ENCODE results near the gene UBE2U. TPM values are rescaled to one million over a fixed set of nuclear protein-coding genes. Genes with fewer than 3 reads are reported as not detected.

UBE2U gene
- total and polyA plus RNA-seq, 10 of the 15 experiments (the other 5 are each of a cell fraction or from before 2014, with no cell fraction given): not detected

DNA sequence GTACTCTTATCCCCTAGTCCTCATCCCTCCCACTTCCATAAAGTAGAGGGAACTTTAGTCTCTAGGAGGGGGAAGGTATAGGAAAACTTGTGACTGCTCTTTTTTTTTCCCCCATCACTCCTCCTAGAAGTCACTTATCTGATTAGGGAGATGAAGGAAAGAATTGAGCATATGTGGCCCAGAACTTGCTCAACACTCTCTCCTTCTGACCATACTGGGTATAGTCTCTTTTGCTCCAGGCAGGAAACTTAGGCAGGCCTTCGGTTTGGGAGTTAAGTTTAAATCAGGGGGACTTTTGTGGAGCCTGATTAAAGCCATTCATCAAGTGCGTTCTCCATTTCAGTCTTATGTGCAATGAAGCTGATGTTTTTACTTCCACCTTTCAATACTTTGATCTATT, 5.8 kb downstream of the UBE2U start (continued):
- no peak for TF ChIP-seq FOS (IDR thresholded peaks at IDR 0.05; ENCODE audit: borderline replicate concordance, extremely low read depth, insufficient read length)
- no peak for TF ChIP-seq NR2F1 (conservative IDR thresholded peaks at IDR 0.05)
- TF ChIP-seq, protein P1, sequence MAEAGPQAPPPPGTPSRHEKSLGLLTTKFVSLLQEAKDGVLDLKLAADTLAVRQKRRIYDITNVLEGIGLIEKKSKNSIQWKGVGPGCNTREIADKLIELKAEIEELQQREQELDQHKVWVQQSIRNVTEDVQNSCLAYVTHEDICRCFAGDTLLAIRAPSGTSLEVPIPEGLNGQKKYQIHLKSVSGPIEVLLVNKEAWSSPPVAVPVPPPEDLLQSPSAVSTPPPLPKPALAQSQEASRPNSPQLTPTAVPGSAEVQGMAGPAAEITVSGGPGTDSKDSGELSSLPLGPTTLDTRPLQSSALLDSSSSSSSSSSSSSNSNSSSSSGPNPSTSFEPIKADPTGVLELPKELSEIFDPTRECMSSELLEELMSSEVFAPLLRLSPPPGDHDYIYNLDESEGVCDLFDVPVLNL (IDR thresholded peaks at IDR 0.05; ENCODE audit: low read depth, low read length): no peak
- TF ChIP-seq ZNF207 (IDR thresholded peaks at IDR 0.05; ENCODE audit: borderline replicate concordance): no peak
- TF ChIP-seq RFX5 (IDR thresholded peaks at IDR 0.05; ENCODE audit: low read depth, low read length): no peak

DNA sequence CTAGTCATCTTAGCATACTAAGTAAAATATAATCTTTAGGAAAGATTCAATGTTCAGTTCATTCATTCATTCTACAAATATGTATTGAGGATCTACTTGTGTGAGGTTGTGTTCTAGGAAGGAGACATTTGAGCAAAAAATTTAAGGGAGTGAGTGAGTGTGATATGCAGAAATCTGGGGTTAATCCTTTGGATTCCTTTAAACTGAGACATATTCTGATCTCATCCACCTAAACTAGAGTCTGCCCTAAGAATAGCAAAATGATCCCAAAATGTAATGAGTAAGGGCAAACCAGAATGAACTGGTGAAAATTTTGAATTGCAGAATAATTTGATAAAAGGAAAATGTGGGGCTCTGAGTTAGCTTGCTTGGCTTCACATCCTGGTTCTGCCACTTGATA, 8.6 kb downstream of the UBE2U start:
- no peak overlapping the region for H3K9ac ChIP-seq (ENCODE audit: control insufficient read depth, insufficient read depth, low read length)
- in situ Hi-C loops (cut with MboI): no loop called here
- no peaks in the 10 kb centered on the region for H3K36me3 ChIP-seq (ENCODE audit: control insufficient read depth in 2 of 2, insufficient read depth in 2 of 2, low read length in 1 of 2)
- ChIA-PET RAD21 (ENCODE audit: unreplicated experiment) (no interaction called here), SMC1A (ENCODE audit: uncharacterized antibody, unreplicated experiment) (interaction anchor here (1.2 to 1.3 kb wide), 2 partner anchors 14 to 17 kb away, joined by 4 to 8 read pairs; no protein-coding TSS in a partner anchor), POLR2A (no interaction called here), CTCF (interaction anchor here (1.2 to 1.7 kb wide), 2 partner anchors 19 to 31 kb away, joined by 3 to 4 read pairs; no protein-coding TSS in a partner anchor)
- no peaks in the 10 kb centered on the region for H3K9me3 ChIP-seq (replicated peaks; ENCODE audit: control insufficient read depth, insufficient read depth, low read length)
- H3K4me3 ChIP-seq: no peak overlapping the region
- FAIRE-seq (no peak), DNase-seq (ENCODE audit: low read depth, low spot score) (no peak), ATAC-seq (no peak)
- no TSS peak for BruUV-seq (replicated peaks)
- H3K27me3 ChIP-seq (replicated peaks in 1 of 2; ENCODE audit: control insufficient read depth in 2 of 2, insufficient read depth in 2 of 2, low read length in 1 of 2): no peaks in the 10 kb centered on the region; a peak in 1 of 4 replicates
- H3K4me1 ChIP-seq (ENCODE audit: control insufficient read depth, insufficient read depth, low read length): no peaks in the 10 kb centered on the region
- H3K79me2 ChIP-seq (ENCODE audit: control insufficient read depth, insufficient read depth, low read length): no peaks in the 10 kb centered on the region
- intact Hi-C loops (cut with micrococcal nuclease; ENCODE audit: unreplicated experiment): no loop called here
- no peaks in the 10 kb centered on the region for H4K20me1 ChIP-seq (ENCODE audit: control insufficient read depth, insufficient read depth)
- H2AFZ ChIP-seq (ENCODE audit: control insufficient read depth, low read depth, low read length): no peak overlapping the region
- H3K27ac ChIP-seq (ENCODE audit: control insufficient read depth, insufficient read depth): no peak overlapping the region
- no peak overlapping the region for H3K4me2 ChIP-seq (ENCODE audit: control insufficient read depth, insufficient read depth)
- TF ChIP-seq PML (IDR thresholded peaks at IDR 0.05; ENCODE audit: low read length) (no peak), EED (IDR thresholded peaks at IDR 0.05; ENCODE audit: low read depth) (no peak), STAT3 (IDR thresholded peaks at IDR 0.05; ENCODE audit: low read depth, low read length) (no peak), RFX5 (IDR thresholded peaks at IDR 0.05; ENCODE audit: low read depth, low read length) (no peak), TAF1 (IDR thresholded peaks at IDR 0.05; ENCODE audit: borderline replicate concordance, low read depth, low read length) (no peak), CHD4 (IDR thresholded peaks at IDR 0.05) (no peak), RUNX3 (IDR thresholded peaks at IDR 0.05; ENCODE audit: low read length) (no peak)
- TF ChIP-seq, protein P2, sequence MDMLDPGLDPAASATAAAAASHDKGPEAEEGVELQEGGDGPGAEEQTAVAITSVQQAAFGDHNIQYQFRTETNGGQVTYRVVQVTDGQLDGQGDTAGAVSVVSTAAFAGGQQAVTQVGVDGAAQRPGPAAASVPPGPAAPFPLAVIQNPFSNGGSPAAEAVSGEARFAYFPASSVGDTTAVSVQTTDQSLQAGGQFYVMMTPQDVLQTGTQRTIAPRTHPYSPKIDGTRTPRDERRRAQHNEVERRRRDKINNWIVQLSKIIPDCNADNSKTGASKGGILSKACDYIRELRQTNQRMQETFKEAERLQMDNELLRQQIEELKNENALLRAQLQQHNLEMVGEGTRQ (IDR thresholded peaks at IDR 0.05; ENCODE audit: borderline replicate concordance, low read depth, low read length): no peak
- TF ChIP-seq, protein P3, sequence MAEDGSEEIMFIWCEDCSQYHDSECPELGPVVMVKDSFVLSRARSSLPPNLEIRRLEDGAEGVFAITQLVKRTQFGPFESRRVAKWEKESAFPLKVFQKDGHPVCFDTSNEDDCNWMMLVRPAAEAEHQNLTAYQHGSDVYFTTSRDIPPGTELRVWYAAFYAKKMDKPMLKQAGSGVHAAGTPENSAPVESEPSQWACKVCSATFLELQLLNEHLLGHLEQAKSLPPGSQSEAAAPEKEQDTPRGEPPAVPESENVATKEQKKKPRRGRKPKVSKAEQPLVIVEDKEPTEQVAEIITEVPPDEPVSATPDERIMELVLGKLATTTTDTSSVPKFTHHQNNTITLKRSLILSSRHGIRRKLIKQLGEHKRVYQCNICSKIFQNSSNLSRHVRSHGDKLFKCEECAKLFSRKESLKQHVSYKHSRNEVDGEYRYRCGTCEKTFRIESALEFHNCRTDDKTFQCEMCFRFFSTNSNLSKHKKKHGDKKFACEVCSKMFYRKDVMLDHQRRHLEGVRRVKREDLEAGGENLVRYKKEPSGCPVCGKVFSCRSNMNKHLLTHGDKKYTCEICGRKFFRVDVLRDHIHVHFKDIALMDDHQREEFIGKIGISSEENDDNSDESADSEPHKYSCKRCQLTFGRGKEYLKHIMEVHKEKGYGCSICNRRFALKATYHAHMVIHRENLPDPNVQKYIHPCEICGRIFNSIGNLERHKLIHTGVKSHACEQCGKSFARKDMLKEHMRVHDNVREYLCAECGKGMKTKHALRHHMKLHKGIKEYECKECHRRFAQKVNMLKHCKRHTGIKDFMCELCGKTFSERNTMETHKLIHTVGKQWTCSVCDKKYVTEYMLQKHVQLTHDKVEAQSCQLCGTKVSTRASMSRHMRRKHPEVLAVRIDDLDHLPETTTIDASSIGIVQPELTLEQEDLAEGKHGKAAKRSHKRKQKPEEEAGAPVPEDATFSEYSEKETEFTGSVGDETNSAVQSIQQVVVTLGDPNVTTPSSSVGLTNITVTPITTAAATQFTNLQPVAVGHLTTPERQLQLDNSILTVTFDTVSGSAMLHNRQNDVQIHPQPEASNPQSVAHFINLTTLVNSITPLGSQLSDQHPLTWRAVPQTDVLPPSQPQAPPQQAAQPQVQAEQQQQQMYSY (CRISPR knock-in tag; IDR thresholded peaks at IDR 0.05): no peak
- TF ChIP-seq, protein P4, sequence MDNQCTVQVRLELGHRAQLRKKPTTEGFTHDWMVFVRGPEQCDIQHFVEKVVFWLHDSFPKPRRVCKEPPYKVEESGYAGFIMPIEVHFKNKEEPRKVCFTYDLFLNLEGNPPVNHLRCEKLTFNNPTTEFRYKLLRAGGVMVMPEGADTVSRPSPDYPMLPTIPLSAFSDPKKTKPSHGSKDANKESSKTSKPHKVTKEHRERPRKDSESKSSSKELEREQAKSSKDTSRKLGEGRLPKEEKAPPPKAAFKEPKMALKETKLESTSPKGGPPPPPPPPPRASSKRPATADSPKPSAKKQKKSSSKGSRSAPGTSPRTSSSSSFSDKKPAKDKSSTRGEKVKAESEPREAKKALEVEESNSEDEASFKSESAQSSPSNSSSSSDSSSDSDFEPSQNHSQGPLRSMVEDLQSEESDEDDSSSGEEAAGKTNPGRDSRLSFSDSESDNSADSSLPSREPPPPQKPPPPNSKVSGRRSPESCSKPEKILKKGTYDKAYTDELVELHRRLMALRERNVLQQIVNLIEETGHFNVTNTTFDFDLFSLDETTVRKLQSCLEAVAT (IDR thresholded peaks at IDR 0.05): no peak
- TF ChIP-seq, protein P5, sequence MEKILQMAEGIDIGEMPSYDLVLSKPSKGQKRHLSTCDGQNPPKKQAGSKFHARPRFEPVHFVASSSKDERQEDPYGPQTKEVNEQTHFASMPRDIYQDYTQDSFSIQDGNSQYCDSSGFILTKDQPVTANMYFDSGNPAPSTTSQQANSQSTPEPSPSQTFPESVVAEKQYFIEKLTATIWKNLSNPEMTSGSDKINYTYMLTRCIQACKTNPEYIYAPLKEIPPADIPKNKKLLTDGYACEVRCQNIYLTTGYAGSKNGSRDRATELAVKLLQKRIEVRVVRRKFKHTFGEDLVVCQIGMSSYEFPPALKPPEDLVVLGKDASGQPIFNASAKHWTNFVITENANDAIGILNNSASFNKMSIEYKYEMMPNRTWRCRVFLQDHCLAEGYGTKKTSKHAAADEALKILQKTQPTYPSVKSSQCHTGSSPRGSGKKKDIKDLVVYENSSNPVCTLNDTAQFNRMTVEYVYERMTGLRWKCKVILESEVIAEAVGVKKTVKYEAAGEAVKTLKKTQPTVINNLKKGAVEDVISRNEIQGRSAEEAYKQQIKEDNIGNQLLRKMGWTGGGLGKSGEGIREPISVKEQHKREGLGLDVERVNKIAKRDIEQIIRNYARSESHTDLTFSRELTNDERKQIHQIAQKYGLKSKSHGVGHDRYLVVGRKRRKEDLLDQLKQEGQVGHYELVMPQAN (conservative IDR thresholded peaks at IDR 0.05): no peak

Measured in GM12878 (cell line).